GM13977 (cell line): ENCODE results near the gene FBXO2.

Experiments
- DNase-seq: peaks from one replicate; pipeline ENCODE4 v3.0.0; 2012; ENCODE audit warnings: low spot score
- CTCF ChIP-seq: IDR thresholded peaks from 2 replicates; pipeline ENCODE4 v1.5.1; 2012; ENCODE audit warnings: mild to moderate bottlenecking, control low read depth; ENCODE audit not compliant: insufficient read depth; ENCODE audit errors: extremely low read depth, missing control alignments
- in situ Hi-C: fragments of 300-500 bp; cut with MboI; formaldehyde crosslinking; loops from one replicate; pipeline ENCODE4 v1.12.0; 2022; ENCODE audit warnings: low sequenced_read_pairs, low pct_unique_long_range_greater_than_20kb, mixed read lengths, inconsistent platforms; ENCODE audit not compliant: unreplicated experiment

FBXO2 gene

GRCh38 chr1:11691302-11691914, 37.2 kb upstream of the FBXO2 start, which contains the start of gene DRAXIN:
TSS of gene DRAXIN (plus strand) at chr1:11691710. CDS start at chr1:11706259, 14,549 bp downstream.
- TF ChIP-seq CTCF = no peak
- in situ Hi-C loops = no loop called here
- DNase-seq = no peak

DNA sequence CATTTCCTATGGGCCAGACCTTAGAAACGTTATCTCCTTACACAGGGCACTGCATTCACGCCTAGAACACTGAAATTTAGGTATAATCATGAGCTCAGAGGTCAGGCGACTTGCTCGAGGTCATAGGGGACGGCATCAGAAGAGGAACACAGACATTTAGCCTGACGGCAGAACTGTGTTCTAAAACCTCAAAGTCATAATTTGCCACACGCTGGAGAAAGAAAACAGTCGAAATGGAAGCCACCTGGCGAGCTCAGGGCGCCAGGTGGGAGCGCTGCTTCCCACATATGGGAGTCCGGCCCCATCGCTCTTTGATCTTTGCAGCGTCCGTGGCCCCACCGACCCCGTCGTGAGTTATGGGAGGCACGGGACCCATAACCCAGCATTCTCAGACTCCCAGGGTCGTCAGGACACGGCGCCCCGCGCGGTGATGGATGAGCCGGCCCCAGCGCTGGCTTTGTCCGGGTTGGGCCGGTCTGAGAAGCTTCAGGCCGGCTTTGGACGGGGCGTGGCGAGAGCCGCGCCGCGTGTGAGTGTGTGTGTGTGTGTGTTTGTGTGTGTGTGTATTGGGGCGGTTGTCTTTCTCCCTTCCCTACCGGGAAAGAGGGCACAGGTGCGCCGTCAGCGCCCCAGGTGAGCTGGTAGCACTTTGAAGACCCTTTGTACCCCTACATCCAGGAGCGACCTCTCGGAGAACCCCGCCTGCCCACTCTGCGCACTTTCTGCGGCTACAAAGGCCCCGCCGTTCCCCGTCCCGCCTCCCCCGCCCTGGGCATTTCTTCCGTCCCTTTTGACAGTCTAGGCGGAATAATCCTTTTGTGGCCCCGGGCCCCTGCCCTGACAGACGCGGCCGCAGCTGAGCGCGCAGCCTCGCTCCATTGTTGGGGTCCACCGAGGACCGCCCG, 36.4 kb upstream of the FBXO2 start:
- in situ Hi-C loops = no loop called here
- no peak for DNase-seq
- TF ChIP-seq CTCF = no peak

GRCh38 chr1:11688506-11688905, 34.3 kb upstream of the FBXO2 start:
- no peak for TF ChIP-seq CTCF
- DNase-seq = no peak
- in situ Hi-C loops = no loop called here

DNA sequence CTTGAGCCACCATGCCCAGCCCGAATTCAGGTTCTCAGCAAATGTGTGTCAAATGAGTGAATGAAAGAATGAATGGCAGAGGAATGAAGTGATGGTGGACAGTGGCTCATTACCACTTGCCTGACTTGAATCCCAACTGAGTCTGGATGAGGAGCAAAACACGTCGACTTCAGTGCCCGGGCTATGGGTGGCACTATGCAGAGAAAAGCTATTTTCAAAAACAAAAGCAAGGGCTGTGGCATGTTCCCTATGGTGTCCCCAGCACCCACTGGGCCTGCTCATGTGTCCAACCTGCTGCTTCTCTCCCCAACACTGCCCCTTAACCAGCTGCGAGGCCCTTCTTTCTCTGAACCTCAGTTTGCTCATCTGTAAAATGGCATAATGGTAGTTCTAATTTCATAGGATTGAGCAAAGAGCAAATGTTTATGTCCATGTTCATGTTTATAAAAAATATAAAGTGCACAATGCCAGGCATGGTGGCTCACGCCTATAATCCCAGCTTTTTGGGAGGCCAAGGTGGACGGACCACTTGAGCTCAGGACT, 31.1 kb upstream of the FBXO2 start:
- in situ Hi-C loops = no loop called here
- no peak for DNase-seq
- no peak for TF ChIP-seq CTCF

DNA sequence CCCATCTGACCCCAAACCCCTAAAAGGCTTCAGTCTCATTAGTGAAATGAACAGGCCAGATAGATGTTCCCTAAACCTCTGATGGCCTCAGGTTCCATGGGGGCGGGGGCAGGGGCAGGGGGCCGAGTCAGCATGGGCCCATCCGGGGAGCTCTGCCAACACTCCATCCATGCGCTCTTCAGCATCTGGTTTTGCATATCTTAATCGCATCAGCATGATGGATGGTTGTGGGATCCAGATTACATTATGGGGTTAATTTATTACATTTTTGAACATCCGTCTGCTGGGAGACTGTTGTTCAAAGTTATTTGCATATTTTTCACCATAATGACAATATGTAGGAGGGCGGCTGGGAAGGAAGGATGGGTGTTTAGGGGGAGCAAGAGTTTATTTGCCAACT, 29.8 kb upstream of the FBXO2 start:
- in situ Hi-C loops = no loop called here
- DNase-seq = no peak
- TF ChIP-seq CTCF = no peak

DNA sequence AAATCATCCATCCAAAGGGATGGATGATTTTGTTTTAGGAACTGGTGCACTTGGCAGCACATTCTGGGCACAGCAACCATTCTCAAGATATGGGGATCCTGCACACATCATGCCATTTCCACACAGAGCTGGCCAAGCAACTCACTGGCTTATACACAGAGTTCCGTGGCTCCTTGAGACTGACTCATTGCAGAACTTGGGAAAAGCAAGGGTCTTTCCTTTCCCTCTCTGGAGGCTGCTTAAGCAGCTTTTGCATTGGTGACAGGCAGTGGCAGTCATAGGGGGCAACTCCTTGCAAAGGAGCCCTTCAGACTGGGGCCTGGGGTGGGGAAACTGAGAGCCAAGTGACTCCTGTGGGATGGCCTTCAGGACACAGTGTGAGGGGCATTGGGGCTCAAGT, 28.6 kb upstream of the FBXO2 start:
- in situ Hi-C loops = no loop called here
- no peak for TF ChIP-seq CTCF
- no peak for DNase-seq
